K562 (cell line): ENCODE results near the gene GABRP. TPM values are rescaled to one million over a fixed set of nuclear protein-coding genes. Genes with fewer than 3 reads are reported as not detected.
"Not testable (repeated sequence)": the region's sequence is repeated elsewhere in the genome, so short reads cannot be mapped to it uniquely, and the experiment has no call there.

Source experiments
- ATAC-seq: fragments of 200-7000 bp; cut with Tn5 transposase; 3 replicates; pipeline ENCODE4 v1.9.1; 2020; ENCODE audit warnings: moderate library complexity
- BruUV-seq: library from RNA; stranded (reverse); fragments of 400-500 nt; replicated peaks from 2 replicates; lab custom pipeline; 2021; lab: Mats Ljungman, UMichigan
- CTCF ChIA-PET: fragments of 300-600 bp; formaldehyde crosslinking; extraction: SDS; loops from one replicate; lab custom pipeline; 2021; ENCODE audit warnings: low intra/inter-chr PET ratio; lab: Yijun Ruan, JAX
- POLR2A ChIA-PET: fragments of 300-600, 350-650 bp; sonication (Branson Sonifier 250); formaldehyde crosslinking; extraction: SDS; loops from one replicate; lab custom pipeline; 2021; ENCODE audit warnings: antibody characterized with exemption, inconsistent platforms; lab: Yijun Ruan, JAX
- DNase-seq, 4 experiments: peaks; one replicate each; pipeline versions ENCODE4 v3.0.0 to v3.0.0-alpha.2; 2011 to 2018; ENCODE audit warnings: low spot score in 3 of 4, mixed read lengths in 3 of 4; ENCODE audit errors: extremely low read depth in 1 of 4
- FAIRE-seq: peaks from 2 replicates; lab custom pipeline; 2011; peaks lifted over from hg19 to GRCh38; lab: Jason Lieb, UNC
- H2AFZ ChIP-seq: 2 replicates; pipeline ENCODE4 v1.6.0; 2011; ENCODE audit warnings: low read depth, low read length, control low read depth, inconsistent platforms
- H3K27ac ChIP-seq: fragments of 200-600 bp; 3 replicates; pipeline ENCODE4 v1.8.0; 2011; ENCODE audit warnings: low read depth, mild to moderate bottlenecking, control low read depth, inconsistent platforms, low read length, moderate library complexity, mixed read lengths; ENCODE audit errors: extremely low read depth
- H3K27me3 ChIP-seq, 2 experiments: fragments of 300-600 bp in 1 of 2; 2 replicates in 1 of 2; 3 replicates in 1 of 2; pipeline versions ENCODE4 v1.6.0 to v1.8.0; 2011; ENCODE audit warnings: inconsistent platforms in 2 of 2, low read length in 2 of 2, mild to moderate bottlenecking in 1 of 2, mixed read lengths in 1 of 2, moderate library complexity in 1 of 2; ENCODE audit not compliant: control insufficient read depth in 2 of 2, insufficient read depth in 2 of 2
- H3K36me3 ChIP-seq: fragments of 300-600 bp; 3 replicates; pipeline ENCODE4 v1.8.0; 2011; ENCODE audit warnings: mild to moderate bottlenecking, low read length, inconsistent platforms; ENCODE audit not compliant: control insufficient read depth, insufficient read depth
- H3K4me1 ChIP-seq, 2 experiments: fragments of 200-600 bp in 1 of 2; replicated peaks in 1 of 2; 2 replicates in 1 of 2; 3 replicates in 1 of 2; pipeline versions ENCODE4 v1.5.1 to v1.8.0; 2011; ENCODE audit warnings: inconsistent platforms in 2 of 2, low read length in 2 of 2, mild to moderate bottlenecking in 1 of 2, mixed read lengths in 1 of 2, moderate library complexity in 1 of 2; ENCODE audit not compliant: control insufficient read depth in 2 of 2, insufficient read depth in 2 of 2
- H3K4me2 ChIP-seq: 2 replicates; pipeline ENCODE4 v1.6.1; 2011; ENCODE audit warnings: low read length, control low read depth, inconsistent platforms, mixed read lengths; ENCODE audit not compliant: insufficient read depth
- H3K4me3 ChIP-seq: fragments of 200-600 bp; sonication (generic), shearing (Covaris generic); 2 replicates; pipeline ENCODE4 v1.5.1; 2016; ENCODE audit warnings: control low read depth, inconsistent platforms
- H3K79me2 ChIP-seq: fragments of 200-600 bp; 3 replicates; pipeline ENCODE4 v1.8.0; 2011; ENCODE audit warnings: low read length, inconsistent platforms; ENCODE audit not compliant: control insufficient read depth, insufficient read depth
- H3K9ac ChIP-seq, 2 experiments: 2 replicates each; pipeline versions ENCODE4 v1.6.0 to v1.6.1; 2011; ENCODE audit warnings: low read depth in 2 of 2, low read length in 2 of 2, control low read depth in 1 of 2, inconsistent platforms in 1 of 2, mild to moderate bottlenecking in 1 of 2, mixed read lengths in 1 of 2; ENCODE audit not compliant: insufficient read depth in 1 of 2
- H3K9me1 ChIP-seq: one replicate; pipeline ENCODE4 v1.6.0; 2011; ENCODE audit warnings: inconsistent platforms, mild to moderate bottlenecking, low read length, moderate library complexity; ENCODE audit not compliant: control insufficient read depth, insufficient read depth
- H3K9me3 ChIP-seq: replicated peaks from 2 replicates; pipeline ENCODE4 v1.5.1; 2011; ENCODE audit warnings: low read depth, low read length, inconsistent platforms; ENCODE audit not compliant: control insufficient read depth, insufficient read depth
- H4K20me1 ChIP-seq: replicated peaks from 2 replicates; pipeline ENCODE4 v1.6.1; 2011; ENCODE audit warnings: low read length, inconsistent platforms, mixed read lengths; ENCODE audit not compliant: control insufficient read depth, insufficient read depth
- WGBS: fragments of 100-300 bp; shearing (Covaris generic); methylation state at CpG from one replicate; pipeline ENCODE4 v1.1.6; 2016; ENCODE audit warnings: low coverage, mixed read lengths; ENCODE audit not compliant: insufficient coverage; ENCODE audit errors: missing lambda C conversion rate; 5-methylcytosine and 5-hydroxymethylcytosine counted together
- in situ Hi-C: fragments of 300-500 bp; cut with MboI; formaldehyde crosslinking; loops from 4 replicates; pipeline ENCODE4 v1.15.0; 2018; ENCODE audit warnings: inconsistent platforms, mixed read lengths
- intact Hi-C: fragments of 100-400 bp; cut with micrococcal nuclease; formaldehyde crosslinking; loops from 2 replicates; pipeline ENCODE4 v1.14.2; 2022
- polyA plus RNA-seq, 8 experiments: library from polyadenylated mRNA; depleted of rRNA in 4 of 8; stranded (reverse) in 5 of 8; unstranded in 3 of 8; fragments of >200 nt; fragmentation: Nextera tagmentation in 2 of 8; fragmentation: Illumina TruSeq in 1 of 8; extraction: Ambion mirVana in 2 of 8; extraction: Trizol in 1 of 8; gene quantifications; 2 replicates each; pipeline versions ENCODE4 v1.2.1 to v1.2.3, GENCODE V29; 2011 to 2014; ENCODE audit warnings: inconsistent platforms in 1 of 8, missing spikeins in 1 of 8
- total RNA-seq, 7 experiments: library from RNA; depleted of rRNA in 6 of 7; stranded (reverse); fragments of >200 nt in 6 of 7; fragmentation: Illumina TruSeq in 2 of 7; extraction: Trizol in 2 of 7; gene quantifications; 2 replicates each; pipeline versions ENCODE4 v1.2.1 to v1.2.3, GENCODE V29; 2011 to 2021; ENCODE audit warnings: low replicate concordance in 1 of 7

GABRP gene
- total and polyA plus RNA-seq, 9 of the 15 experiments (the other 6 are each of a cell fraction or from before 2014, with no cell fraction given), result not detected

DNA sequence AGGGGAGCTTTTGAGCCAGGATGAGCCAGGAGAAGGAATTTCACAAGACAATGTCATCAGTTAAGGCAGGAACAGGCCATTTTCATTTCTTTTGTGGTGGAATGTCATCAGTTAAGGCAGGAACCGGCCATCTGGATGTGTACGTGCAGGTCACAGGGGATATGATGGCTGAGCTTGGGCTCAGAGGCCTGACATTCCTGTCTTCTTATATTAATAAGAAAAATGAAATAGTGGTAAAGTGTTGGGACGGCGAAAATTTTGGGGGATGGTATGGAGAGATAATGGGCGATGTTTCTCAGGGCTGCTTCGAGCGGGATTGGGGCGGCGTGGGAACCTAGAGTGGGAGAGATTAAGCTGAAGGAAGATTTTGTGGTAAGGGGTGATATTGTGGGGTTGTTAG is 21.2 kb upstream of the GABRP start:
- in situ Hi-C loops, CTCF ChIA-PET, H3K9me1 ChIP-seq, H2AFZ ChIP-seq, H3K27me3 ChIP-seq, H3K79me2 ChIP-seq, intact Hi-C loops, H3K4me2 ChIP-seq, H3K27ac ChIP-seq, DNase-seq, FAIRE-seq, H3K9me3 ChIP-seq, H3K4me1 ChIP-seq, H3K9ac ChIP-seq, ATAC-seq, H4K20me1 ChIP-seq, H3K4me3 ChIP-seq, H3K36me3 ChIP-seq, POLR2A ChIA-PET, BruUV-seq: not testable (repeated sequence)
- 0% methylated on average over 4 of the region's 9 CpGs for WGBS

DNA sequence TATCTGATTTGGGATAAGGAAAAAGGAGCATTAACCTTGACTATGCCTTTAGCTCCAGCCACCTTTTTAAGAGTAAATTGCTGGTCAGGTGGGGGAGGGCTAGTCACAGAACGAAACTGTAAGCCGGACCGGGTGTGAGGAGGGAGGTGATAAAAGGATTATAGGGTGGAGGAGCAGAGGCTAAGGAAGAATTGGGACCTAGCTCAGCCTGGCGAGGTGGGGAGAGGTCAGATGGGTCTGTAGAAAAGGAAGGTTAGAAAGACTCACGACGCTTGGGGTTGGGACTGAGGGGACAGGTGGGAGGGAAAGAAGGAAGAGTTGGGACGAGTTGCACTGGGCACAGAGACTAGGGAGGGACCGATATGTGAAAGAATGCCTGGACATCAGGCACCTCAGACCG is 17.7 kb upstream of the GABRP start:
- BruUV-seq, H3K9ac ChIP-seq, H3K79me2 ChIP-seq, H3K36me3 ChIP-seq, H3K4me1 ChIP-seq, POLR2A ChIA-PET, in situ Hi-C loops, H3K27ac ChIP-seq, intact Hi-C loops, H3K9me3 ChIP-seq, FAIRE-seq, ATAC-seq, DNase-seq, H2AFZ ChIP-seq, H3K9me1 ChIP-seq, H3K27me3 ChIP-seq, CTCF ChIA-PET, H4K20me1 ChIP-seq, H3K4me3 ChIP-seq, H3K4me2 ChIP-seq: not testable (repeated sequence)
- 4% methylated on average over 8 of the region's 9 CpGs for WGBS
